ENCODE measurements around the gene CACNB2.

DNA sequence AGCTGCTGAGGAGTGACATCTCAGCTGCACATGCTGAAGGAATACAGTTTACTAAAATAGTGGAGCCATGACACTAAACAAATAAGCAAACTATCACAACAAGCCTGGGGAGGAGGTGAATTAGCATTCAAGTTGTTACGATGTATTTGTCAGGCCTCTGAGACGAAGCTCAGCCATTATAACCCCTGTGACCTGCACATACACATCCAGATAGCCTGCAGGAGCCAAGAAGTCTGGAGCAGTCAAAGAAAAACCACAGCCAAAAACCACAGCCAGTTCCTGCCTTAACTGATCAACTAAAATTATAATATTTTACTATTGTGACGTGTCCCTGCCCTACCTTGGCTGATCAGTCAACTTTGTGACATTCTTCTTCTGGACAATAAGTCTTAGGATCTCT lies 442.6 kb downstream of the CACNB2 start:
- TF ChIP-seq, protein P1, sequence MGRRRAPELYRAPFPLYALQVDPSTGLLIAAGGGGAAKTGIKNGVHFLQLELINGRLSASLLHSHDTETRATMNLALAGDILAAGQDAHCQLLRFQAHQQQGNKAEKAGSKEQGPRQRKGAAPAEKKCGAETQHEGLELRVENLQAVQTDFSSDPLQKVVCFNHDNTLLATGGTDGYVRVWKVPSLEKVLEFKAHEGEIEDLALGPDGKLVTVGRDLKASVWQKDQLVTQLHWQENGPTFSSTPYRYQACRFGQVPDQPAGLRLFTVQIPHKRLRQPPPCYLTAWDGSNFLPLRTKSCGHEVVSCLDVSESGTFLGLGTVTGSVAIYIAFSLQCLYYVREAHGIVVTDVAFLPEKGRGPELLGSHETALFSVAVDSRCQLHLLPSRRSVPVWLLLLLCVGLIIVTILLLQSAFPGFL (CRISPR knock-in tag; IDR thresholded peaks at IDR 0.05; ENCODE audit: borderline replicate concordance), result no peak
- TF ChIP-seq, protein P2, sequence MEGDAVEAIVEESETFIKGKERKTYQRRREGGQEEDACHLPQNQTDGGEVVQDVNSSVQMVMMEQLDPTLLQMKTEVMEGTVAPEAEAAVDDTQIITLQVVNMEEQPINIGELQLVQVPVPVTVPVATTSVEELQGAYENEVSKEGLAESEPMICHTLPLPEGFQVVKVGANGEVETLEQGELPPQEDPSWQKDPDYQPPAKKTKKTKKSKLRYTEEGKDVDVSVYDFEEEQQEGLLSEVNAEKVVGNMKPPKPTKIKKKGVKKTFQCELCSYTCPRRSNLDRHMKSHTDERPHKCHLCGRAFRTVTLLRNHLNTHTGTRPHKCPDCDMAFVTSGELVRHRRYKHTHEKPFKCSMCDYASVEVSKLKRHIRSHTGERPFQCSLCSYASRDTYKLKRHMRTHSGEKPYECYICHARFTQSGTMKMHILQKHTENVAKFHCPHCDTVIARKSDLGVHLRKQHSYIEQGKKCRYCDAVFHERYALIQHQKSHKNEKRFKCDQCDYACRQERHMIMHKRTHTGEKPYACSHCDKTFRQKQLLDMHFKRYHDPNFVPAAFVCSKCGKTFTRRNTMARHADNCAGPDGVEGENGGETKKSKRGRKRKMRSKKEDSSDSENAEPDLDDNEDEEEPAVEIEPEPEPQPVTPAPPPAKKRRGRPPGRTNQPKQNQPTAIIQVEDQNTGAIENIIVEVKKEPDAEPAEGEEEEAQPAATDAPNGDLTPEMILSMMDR (IDR thresholded peaks at IDR 0.05), result no peak
- TF ChIP-seq JUN (CRISPR knock-in tag; IDR thresholded peaks at IDR 0.05) (no peak), ZNF671 (CRISPR knock-in tag; IDR thresholded peaks at IDR 0.05) (no peak), ATF1 (CRISPR knock-in tag; IDR thresholded peaks at IDR 0.05) (no peak), RORB (CRISPR knock-in tag; IDR thresholded peaks at IDR 0.05) (no peak), KAT7 (CRISPR knock-in tag; IDR thresholded peaks at IDR 0.05; ENCODE audit: borderline replicate concordance) (no peak)
- TF ChIP-seq, protein P3, sequence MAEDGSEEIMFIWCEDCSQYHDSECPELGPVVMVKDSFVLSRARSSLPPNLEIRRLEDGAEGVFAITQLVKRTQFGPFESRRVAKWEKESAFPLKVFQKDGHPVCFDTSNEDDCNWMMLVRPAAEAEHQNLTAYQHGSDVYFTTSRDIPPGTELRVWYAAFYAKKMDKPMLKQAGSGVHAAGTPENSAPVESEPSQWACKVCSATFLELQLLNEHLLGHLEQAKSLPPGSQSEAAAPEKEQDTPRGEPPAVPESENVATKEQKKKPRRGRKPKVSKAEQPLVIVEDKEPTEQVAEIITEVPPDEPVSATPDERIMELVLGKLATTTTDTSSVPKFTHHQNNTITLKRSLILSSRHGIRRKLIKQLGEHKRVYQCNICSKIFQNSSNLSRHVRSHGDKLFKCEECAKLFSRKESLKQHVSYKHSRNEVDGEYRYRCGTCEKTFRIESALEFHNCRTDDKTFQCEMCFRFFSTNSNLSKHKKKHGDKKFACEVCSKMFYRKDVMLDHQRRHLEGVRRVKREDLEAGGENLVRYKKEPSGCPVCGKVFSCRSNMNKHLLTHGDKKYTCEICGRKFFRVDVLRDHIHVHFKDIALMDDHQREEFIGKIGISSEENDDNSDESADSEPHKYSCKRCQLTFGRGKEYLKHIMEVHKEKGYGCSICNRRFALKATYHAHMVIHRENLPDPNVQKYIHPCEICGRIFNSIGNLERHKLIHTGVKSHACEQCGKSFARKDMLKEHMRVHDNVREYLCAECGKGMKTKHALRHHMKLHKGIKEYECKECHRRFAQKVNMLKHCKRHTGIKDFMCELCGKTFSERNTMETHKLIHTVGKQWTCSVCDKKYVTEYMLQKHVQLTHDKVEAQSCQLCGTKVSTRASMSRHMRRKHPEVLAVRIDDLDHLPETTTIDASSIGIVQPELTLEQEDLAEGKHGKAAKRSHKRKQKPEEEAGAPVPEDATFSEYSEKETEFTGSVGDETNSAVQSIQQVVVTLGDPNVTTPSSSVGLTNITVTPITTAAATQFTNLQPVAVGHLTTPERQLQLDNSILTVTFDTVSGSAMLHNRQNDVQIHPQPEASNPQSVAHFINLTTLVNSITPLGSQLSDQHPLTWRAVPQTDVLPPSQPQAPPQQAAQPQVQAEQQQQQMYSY (CRISPR knock-in tag; IDR thresholded peaks at IDR 0.05), result no peak
- TF ChIP-seq, protein P4, sequence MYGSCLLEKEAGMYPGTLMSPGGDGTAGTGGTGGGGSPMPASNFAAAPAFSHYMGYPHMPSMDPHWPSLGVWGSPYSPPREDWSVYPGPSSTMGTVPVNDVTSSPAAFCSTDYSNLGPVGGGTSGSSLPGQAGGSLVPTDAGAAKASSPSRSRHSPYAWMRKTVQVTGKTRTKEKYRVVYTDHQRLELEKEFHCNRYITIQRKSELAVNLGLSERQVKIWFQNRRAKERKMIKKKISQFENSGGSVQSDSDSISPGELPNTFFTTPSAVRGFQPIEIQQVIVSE (CRISPR knock-in tag; IDR thresholded peaks at IDR 0.05; ENCODE audit: borderline replicate concordance), result no peak
